Peyer's patch (tissue), 4 donors: ENCODE data around the gene MLXIP.

ENCODE experiments used
- POLR2A ChIP-seq, 2 donors: fragments of 450-650 bp; IDR thresholded peaks; one replicate each; pipeline ENCODE4 v1.5.1; 2017; ENCODE audit warnings: antibody characterized with exemption in 2 of 2, mild to moderate bottlenecking in 2 of 2, moderate library complexity in 2 of 2
- TF ChIP-seq, protein P1 (sequence below), 6 experiments: fragments of 450-650 bp in 4 of 6; fragments of 200-600 bp in 2 of 6; sonication (generic) in 1 of 6; IDR thresholded peaks; one replicate each; pipeline ENCODE4 v1.5.1; 2017 to 2019; ENCODE audit warnings: antibody characterized with exemption in 6 of 6, mild to moderate bottlenecking in 3 of 6, moderate library complexity in 1 of 6

DNA sequence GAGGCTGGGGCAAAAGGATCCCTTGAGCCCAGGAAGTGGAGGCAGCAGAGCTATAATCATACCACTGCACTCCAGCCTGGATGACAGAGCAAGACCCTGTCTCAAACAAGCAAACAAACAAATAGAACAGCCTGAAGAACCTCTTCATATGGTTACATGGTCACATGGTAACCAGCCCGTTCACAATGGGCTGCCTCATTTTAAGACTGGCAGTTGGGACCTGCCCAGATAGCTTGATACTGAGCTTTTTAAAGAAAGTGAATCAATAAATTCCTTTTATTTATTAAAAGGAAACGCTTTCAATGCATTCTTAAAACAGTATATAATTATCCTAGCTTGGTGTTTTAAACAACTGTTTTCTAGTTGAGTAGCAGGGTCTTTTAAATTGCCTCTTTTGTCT, 10.5 kb downstream of the MLXIP start:
- TF ChIP-seq, protein P1, sequence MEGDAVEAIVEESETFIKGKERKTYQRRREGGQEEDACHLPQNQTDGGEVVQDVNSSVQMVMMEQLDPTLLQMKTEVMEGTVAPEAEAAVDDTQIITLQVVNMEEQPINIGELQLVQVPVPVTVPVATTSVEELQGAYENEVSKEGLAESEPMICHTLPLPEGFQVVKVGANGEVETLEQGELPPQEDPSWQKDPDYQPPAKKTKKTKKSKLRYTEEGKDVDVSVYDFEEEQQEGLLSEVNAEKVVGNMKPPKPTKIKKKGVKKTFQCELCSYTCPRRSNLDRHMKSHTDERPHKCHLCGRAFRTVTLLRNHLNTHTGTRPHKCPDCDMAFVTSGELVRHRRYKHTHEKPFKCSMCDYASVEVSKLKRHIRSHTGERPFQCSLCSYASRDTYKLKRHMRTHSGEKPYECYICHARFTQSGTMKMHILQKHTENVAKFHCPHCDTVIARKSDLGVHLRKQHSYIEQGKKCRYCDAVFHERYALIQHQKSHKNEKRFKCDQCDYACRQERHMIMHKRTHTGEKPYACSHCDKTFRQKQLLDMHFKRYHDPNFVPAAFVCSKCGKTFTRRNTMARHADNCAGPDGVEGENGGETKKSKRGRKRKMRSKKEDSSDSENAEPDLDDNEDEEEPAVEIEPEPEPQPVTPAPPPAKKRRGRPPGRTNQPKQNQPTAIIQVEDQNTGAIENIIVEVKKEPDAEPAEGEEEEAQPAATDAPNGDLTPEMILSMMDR (IDR thresholded peaks at IDR 0.05), result no peak
- TF ChIP-seq POLR2A (IDR thresholded peaks at IDR 0.05), result no peak
